Neural progenitor cell (in vitro differentiated cells): Measurements from ENCODE around the gene UBA6.

Experiments
- CTCF ChIP-seq: fragments of 200-600 bp; sonication (generic); IDR thresholded peaks from 2 replicates; pipeline ENCODE4 v1.5.1; 2017; ENCODE audit warnings: antibody characterized with exemption, mild to moderate bottlenecking
- EZH2 ChIP-seq: fragments of 200-600 bp; sonication (generic); IDR thresholded peaks from 2 replicates; pipeline ENCODE4 v1.6.1; 2017; ENCODE audit warnings: antibody characterized with exemption, mild to moderate bottlenecking, moderate library complexity
- EZH2phosphoT487 ChIP-seq: fragments of 200-600 bp; sonication (generic); IDR thresholded peaks from 2 replicates; pipeline ENCODE4 v1.6.1; 2017; ENCODE audit warnings: antibody characterized with exemption

GRCh38 chr4:67718848-67719247 lies 17.9 kb upstream of the UBA6 start:
- TF ChIP-seq EZH2phosphoT487 (no peak), CTCF (no peak), EZH2 (no peak)
